ENCODE data around the gene EFNB1.

- TF ChIP-seq POLR2A (IDR thresholded peaks at IDR 0.05) = no peak
- no peak for TF ChIP-seq CTCF (IDR thresholded peaks at IDR 0.05)
- no peak for TF ChIP-seq POLR2AphosphoS5 (IDR thresholded peaks at IDR 0.05)
Measured at GRCh38 chrX:68877606-68878005, 48.8 kb downstream of the EFNB1 start.
